ENCODE measurements around the gene DPP6. TPM values are rescaled to one million over a fixed set of nuclear protein-coding genes. Genes with fewer than 3 reads are reported as not detected.
"Not testable (repeated sequence)": the region's sequence is repeated elsewhere in the genome, so short reads cannot be mapped to it uniquely, and the experiment has no call there.

Gene DPP6
- polyA plus RNA-seq, 3 donors = 45.7 to 58.6 (median 46.8) TPM

GRCh38 chr7:154071833-154072232, 19.6 kb downstream of the DPP6 start:
- not testable (repeated sequence) for DNase-seq (ENCODE audit: low read depth in 3 of 3, low spot score in 2 of 3)

- DNase-seq (ENCODE audit: low read depth in 3 of 3, low spot score in 2 of 3) = not testable (repeated sequence)
Observed at GRCh38 chr7:154072395-154073181, 20.4 kb downstream of the DPP6 start.

DNA sequence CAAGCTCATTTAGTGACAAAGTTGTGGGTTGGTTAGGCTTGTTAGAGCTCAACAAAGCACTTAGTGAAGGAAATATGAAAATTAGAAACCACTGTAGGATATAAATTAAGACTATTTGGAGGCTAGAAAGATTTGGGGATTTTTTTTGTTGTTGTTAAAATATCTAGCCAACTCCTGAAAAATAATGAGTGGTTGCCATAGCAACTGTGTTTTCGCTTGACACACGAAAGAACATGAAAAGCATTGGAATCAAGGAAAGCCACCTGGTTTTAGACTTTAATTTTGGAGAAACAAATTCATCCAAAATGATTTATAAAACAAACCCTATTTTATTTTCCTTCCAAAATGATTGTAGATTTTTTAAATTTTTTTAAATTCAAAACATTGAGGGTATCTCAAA, 26.3 kb downstream of the DPP6 start:
- DNase-seq (ENCODE audit: low read depth in 3 of 3, low spot score in 2 of 3) = not testable (repeated sequence)

- not testable (repeated sequence) for DNase-seq (ENCODE audit: low read depth in 3 of 3, low spot score in 2 of 3)
Observed at GRCh38 chr7:154080249-154080648, 28.1 kb downstream of the DPP6 start.

DNA sequence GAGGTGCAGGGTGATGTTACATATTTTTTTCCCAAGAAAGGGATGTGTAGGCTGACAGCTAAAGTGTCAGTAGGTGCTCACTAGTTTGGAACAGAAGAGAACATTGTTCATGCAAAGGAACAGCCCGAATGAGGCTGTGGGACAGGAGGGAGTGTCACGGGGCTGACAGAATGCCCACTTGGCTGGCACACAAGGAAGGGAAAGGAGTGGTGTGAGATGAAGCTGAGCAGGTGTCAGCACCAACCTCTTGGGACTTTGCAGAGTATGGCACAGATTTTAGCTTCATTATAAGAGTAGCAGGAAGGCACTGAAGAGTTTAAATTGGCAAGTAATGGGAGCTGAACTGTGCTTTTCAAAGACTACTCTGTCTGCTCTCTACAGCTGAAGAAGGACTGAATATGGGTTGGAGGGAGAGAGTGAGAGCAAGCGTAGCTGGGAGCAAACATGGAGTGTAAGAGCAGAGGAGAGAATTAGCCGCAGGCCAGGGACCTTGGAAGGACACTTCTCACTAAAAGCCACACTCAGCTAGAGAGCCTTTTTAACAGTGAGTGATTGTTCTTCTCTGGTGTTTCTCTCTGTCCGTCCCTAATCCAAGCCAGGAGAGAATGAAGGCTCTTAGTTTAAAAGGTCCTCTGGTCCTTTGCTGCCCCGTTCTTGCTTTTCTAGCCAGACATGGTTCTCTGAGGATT, 35.0 kb downstream of the DPP6 start:
- DNase-seq (ENCODE audit: low read depth in 3 of 3, low spot score in 2 of 3) = not testable (repeated sequence)

DNA sequence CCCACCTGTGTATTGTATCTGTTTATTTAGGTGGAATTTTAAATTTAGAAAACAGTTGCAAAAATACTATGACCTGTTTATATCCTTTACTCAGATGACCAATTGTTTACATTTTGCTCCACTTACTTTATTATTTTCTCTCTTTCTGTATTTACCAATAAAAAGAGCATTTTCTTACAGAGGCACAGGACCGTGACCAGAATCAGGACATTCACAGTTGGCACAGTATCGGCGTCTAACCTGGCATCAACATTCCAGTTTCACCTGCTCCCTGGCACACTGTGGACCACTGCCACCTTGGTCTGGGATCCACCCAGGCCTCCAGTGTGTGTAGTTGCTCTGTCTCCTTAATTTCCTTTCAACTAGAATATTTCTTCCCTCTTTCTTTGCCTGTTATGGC, 39.9 kb downstream of the DPP6 start:
- DNase-seq (ENCODE audit: low read depth in 3 of 3, low spot score in 2 of 3) = not testable (repeated sequence)

GRCh38 chr7:154095201-154095600, 43.0 kb downstream of the DPP6 start:
- not testable (repeated sequence) for DNase-seq (ENCODE audit: low read depth in 3 of 3, low spot score in 2 of 3)

- not testable (repeated sequence) for DNase-seq (ENCODE audit: low read depth in 3 of 3, low spot score in 2 of 3)
Observed at GRCh38 chr7:154105063-154105462, 52.9 kb downstream of the DPP6 start.

DNA sequence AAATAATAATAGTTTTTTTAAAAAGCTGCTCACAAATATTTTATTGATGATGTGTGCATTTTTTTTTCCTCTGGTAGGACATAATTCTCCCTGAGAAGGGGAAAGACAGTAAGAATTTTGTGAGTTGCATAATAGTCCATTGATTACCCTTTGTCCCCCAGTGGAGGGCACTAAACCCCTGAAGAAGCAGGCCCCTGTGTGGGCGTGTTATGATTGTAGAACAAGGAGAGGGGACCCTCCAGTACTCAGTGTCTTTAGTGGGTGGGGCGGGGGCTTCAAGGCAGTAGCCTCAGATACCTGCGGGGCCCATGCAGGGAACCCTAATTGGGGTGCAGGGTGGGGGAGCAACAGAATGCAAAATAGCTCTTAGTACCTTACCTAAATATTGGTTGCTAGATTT, 57.4 kb downstream of the DPP6 start:
- DNase-seq (ENCODE audit: low read depth in 3 of 3, low spot score in 2 of 3) = not testable (repeated sequence)

DNA sequence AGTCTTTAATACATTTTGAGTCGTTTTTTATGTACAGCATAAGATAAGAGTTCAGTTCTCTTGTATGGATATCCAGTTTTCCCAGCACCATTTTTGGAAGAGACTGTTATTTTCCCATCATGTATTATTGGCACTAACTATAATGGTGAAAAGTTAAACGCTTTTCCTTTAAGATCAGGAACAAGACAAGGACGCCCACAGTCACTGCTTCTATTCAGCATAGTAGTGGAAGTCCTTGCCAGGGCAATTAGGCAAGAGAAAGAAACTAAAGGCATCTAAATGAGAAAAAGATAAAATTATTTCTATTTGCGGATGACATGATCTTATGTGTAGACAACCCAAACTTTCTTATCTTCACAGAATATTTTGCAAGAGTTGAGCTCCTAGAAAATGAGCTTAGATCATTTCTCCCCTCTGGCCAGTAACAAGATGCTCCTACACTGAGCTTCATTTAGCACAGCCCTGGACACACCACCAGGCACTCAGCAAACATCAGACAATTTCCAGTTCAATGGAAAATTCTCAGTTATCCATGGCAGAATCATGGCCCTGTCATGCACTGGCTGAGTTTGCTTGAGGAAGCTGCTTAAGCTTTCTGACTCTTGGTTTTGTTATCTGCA, 61.6 kb downstream of the DPP6 start:
- not testable (repeated sequence) for DNase-seq (ENCODE audit: low read depth in 3 of 3, low spot score in 2 of 3)

- not testable (repeated sequence) for DNase-seq (ENCODE audit: low read depth in 3 of 3, low spot score in 2 of 3)
Observed at GRCh38 chr7:154117411-154118390, 65.5 kb downstream of the DPP6 start.

DNA sequence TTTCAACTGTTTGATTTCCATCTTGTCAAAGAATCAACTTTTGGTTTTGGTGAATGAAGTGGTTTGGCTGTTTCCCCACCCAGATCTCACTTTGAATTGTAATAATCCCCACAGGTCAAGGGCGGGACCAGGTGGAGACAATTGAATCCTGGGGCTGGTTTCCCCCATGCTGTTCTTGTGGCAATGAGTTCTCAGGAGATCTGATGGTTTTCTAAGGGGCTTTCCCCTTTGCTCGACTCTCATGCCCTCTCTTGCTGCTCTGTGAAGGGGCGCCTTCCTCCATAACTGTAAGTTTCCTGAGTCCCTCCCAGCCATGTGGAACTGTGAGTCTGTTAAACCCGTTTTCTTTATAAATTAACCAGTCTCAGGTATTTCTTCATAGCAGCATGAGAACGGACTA, 68.6 kb downstream of the DPP6 start:
- not testable (repeated sequence) for DNase-seq (ENCODE audit: low read depth in 3 of 3, low spot score in 2 of 3)

GRCh38 chr7:154122720-154123119, 70.5 kb downstream of the DPP6 start:
- DNase-seq (ENCODE audit: low read depth in 3 of 3, low spot score in 2 of 3) = not testable (repeated sequence)

GRCh38 chr7:154123397-154123796, 71.2 kb downstream of the DPP6 start:
- DNase-seq (ENCODE audit: low read depth in 3 of 3, low spot score in 2 of 3) = not testable (repeated sequence)

- not testable (repeated sequence) for DNase-seq (ENCODE audit: low read depth in 3 of 3, low spot score in 2 of 3)
Observed at GRCh38 chr7:154129142-154129541, 76.9 kb downstream of the DPP6 start.

- not testable (repeated sequence) for DNase-seq (ENCODE audit: low read depth in 3 of 3, low spot score in 2 of 3)
Observed at GRCh38 chr7:154132617-154133016, 80.4 kb downstream of the DPP6 start.

- not testable (repeated sequence) for DNase-seq (ENCODE audit: low read depth in 3 of 3, low spot score in 2 of 3)
Observed at GRCh38 chr7:154133703-154134277, 81.6 kb downstream of the DPP6 start.

GRCh38 chr7:154134698-154135097, 82.5 kb downstream of the DPP6 start:
- DNase-seq (ENCODE audit: low read depth in 3 of 3, low spot score in 2 of 3) = not testable (repeated sequence)

DNA sequence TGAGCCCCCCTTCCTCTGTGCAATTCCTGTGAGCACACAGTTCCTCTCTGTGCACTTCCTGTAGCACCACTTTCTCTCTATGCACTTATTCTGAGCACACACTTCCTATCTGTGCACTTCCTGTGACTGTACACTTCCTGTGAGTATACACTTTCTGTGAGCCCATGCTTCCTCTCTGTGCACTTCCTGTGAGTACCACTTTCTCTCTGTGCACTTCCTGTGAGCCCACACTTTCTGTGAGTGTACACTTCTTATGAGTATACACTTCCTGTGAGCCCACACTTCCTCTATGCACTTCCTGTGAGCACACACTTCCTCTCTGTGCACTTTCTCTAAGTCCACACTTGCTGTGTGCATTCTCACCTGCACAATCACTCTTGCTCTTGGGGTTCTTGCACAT, 83.4 kb downstream of the DPP6 start:
- not testable (repeated sequence) for DNase-seq (ENCODE audit: low read depth in 3 of 3, low spot score in 2 of 3)

All from right renal cortex interstitium (tissue), 3 donors.